ENCODE measurements around the gene HSD17B7. TPM values are rescaled to one million over a fixed set of nuclear protein-coding genes. Genes with fewer than 3 reads are reported as not detected.

Gene HSD17B7
- polyA plus RNA-seq, 1 donor from 2014 or later: 75.5 TPM

GRCh38 chr1:162856260-162856659 lies 65.8 kb downstream of the HSD17B7 start:
- H3K79me2 ChIP-seq (replicated peaks; ENCODE audit: insufficient read depth, low read length): no peaks in the 10 kb centered on the region
- no peaks in the 10 kb centered on the region for H4K20me1 ChIP-seq (ENCODE audit: insufficient read depth)
- H3K27me3 ChIP-seq (ENCODE audit: insufficient read depth, low read depth, low read length): no peaks in the 10 kb centered on the region
- no peak overlapping the region for H3K27ac ChIP-seq (ENCODE audit: low read length)
- no peaks in the 10 kb centered on the region for H3F3A ChIP-seq (ENCODE audit: insufficient read depth, low read length, poor library complexity, severe bottlenecking)
- H3K9me3 ChIP-seq (ENCODE audit: low read length): no peaks in the 10 kb centered on the region
- no peak overlapping the region for H2AFZ ChIP-seq (ENCODE audit: low read depth, low read length)
- H3K36me3 ChIP-seq (ENCODE audit: insufficient read depth, low read length): no peaks in the 10 kb centered on the region
- no peak overlapping the region for H3K4me3 ChIP-seq (ENCODE audit: low read length)
- H3K9ac ChIP-seq (ENCODE audit: low read length): no peak overlapping the region
- TF ChIP-seq CTCF (IDR thresholded peaks at IDR 0.05; ENCODE audit: poor library complexity, severe bottlenecking): no peak
- TF ChIP-seq RAD21 (conservative IDR thresholded peaks at IDR 0.05): no peak
- TF ChIP-seq MXI1 (conservative IDR thresholded peaks at IDR 0.05; ENCODE audit: poor library complexity, severe bottlenecking): no peak
- TF ChIP-seq POLR2AphosphoS5 (IDR thresholded peaks at IDR 0.05): no peak
- TF ChIP-seq TAF1 (IDR thresholded peaks at IDR 0.05; ENCODE audit: low read depth): no peak
- TF ChIP-seq SMC3 (conservative IDR thresholded peaks at IDR 0.05; ENCODE audit: poor library complexity): no peak
- no peak for TF ChIP-seq EP300 (conservative IDR thresholded peaks at IDR 0.05; ENCODE audit: poor library complexity, severe bottlenecking)
- no peak for TF ChIP-seq REST (IDR thresholded peaks at IDR 0.05; ENCODE audit: borderline replicate concordance)
- no peak for TF ChIP-seq EZH2 (IDR thresholded peaks at IDR 0.05; ENCODE audit: borderline replicate concordance, insufficient read depth, low read length, poor library complexity, severe bottlenecking)
- H3K9me2 ChIP-seq (ENCODE audit: insufficient read depth, low read length): no peaks in the 10 kb centered on the region
- no peak overlapping the region for H3K4me2 ChIP-seq (ENCODE audit: low read length)

DNA sequence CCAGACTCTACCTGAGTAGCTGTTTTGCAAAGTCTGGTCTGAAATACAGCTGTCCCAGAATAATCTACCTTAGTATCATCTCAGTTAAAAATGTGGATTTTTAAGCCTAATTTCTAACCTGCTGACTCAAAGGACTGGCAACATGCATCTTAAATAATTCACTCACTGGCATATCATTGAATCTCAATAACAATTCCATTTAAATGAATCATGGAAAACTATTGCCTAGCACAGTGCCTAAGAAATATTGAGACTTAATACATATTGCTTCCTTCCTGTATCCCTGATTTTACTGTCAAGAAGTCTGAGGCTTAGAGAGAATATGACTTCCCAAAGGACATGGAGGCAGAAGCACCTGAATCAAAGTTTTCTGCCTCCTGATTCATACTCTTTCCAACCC lies 67.3 kb downstream of the HSD17B7 start:
- H2AFZ ChIP-seq (ENCODE audit: low read depth, low read length): no peak overlapping the region
- H3K9me2 ChIP-seq (ENCODE audit: insufficient read depth, low read length): no peaks in the 10 kb centered on the region
- no peak overlapping the region for H3K9ac ChIP-seq (ENCODE audit: low read length)
- no peak overlapping the region for H3K27ac ChIP-seq (ENCODE audit: low read length)
- H3K9me3 ChIP-seq (ENCODE audit: low read length): no peaks in the 10 kb centered on the region
- no peak overlapping the region for H3K4me2 ChIP-seq (ENCODE audit: low read length)
- H3F3A ChIP-seq (ENCODE audit: insufficient read depth, low read length, poor library complexity, severe bottlenecking): no peaks in the 10 kb centered on the region
- TF ChIP-seq REST (IDR thresholded peaks at IDR 0.05; ENCODE audit: borderline replicate concordance) (no peak), EP300 (conservative IDR thresholded peaks at IDR 0.05; ENCODE audit: poor library complexity, severe bottlenecking) (no peak), EZH2 (IDR thresholded peaks at IDR 0.05; ENCODE audit: borderline replicate concordance, insufficient read depth, low read length, poor library complexity, severe bottlenecking) (no peak), CTCF (IDR thresholded peaks at IDR 0.05; ENCODE audit: poor library complexity, severe bottlenecking) (no peak), TAF1 (IDR thresholded peaks at IDR 0.05; ENCODE audit: low read depth) (no peak), POLR2AphosphoS5 (IDR thresholded peaks at IDR 0.05) (no peak), SMC3 (conservative IDR thresholded peaks at IDR 0.05; ENCODE audit: poor library complexity) (no peak), MXI1 (conservative IDR thresholded peaks at IDR 0.05; ENCODE audit: poor library complexity, severe bottlenecking) (no peak), RAD21 (conservative IDR thresholded peaks at IDR 0.05) (no peak)
- no peaks in the 10 kb centered on the region for H3K27me3 ChIP-seq (ENCODE audit: insufficient read depth, low read depth, low read length)
- H3K4me3 ChIP-seq (ENCODE audit: low read length): no peak overlapping the region
- H3K79me2 ChIP-seq (replicated peaks; ENCODE audit: insufficient read depth, low read length): no peaks in the 10 kb centered on the region
- no peaks in the 10 kb centered on the region for H3K36me3 ChIP-seq (ENCODE audit: insufficient read depth, low read length)
- no peaks in the 10 kb centered on the region for H4K20me1 ChIP-seq (ENCODE audit: insufficient read depth)

All from neural cell (in vitro differentiated cells).